ENCODE data around the gene RANBP3.
"Not testable (repeated sequence)": the region's sequence is repeated elsewhere in the genome, so short reads cannot be mapped to it uniquely, and the experiment has no call there.

Gene RANBP3

GRCh38 chr19:5963855-5964254 lies 14.1 kb downstream of the RANBP3 start:
- DNase-seq: no peak

DNA sequence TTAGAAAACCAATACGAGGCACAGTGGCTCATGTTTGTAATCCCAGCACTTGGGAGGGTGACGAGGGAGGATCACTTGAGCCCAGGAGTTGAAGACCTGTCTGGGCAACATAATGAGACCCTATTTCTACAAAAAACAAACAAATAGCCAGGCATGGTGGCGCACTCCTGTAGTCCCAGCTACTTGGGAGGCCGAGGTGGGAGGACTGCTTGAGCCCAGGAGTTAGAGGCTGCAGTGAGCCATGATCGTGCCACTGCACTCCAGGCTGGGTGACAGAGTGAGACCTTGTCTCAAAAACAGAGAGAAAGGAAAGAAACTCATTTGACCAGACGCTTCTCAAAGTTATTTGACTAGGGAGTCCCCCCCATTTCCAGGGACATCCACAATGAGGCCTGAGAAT lies 14.7 kb downstream of the RANBP3 start:
- DNase-seq: not testable (repeated sequence)

- peak; percentile 60 for DNase-seq
Observed at GRCh38 chr19:5961969-5962945, 15.7 kb downstream of the RANBP3 start.

- not testable (repeated sequence) for DNase-seq
Observed at GRCh38 chr19:5961641-5961968, 16.3 kb downstream of the RANBP3 start.

DNA sequence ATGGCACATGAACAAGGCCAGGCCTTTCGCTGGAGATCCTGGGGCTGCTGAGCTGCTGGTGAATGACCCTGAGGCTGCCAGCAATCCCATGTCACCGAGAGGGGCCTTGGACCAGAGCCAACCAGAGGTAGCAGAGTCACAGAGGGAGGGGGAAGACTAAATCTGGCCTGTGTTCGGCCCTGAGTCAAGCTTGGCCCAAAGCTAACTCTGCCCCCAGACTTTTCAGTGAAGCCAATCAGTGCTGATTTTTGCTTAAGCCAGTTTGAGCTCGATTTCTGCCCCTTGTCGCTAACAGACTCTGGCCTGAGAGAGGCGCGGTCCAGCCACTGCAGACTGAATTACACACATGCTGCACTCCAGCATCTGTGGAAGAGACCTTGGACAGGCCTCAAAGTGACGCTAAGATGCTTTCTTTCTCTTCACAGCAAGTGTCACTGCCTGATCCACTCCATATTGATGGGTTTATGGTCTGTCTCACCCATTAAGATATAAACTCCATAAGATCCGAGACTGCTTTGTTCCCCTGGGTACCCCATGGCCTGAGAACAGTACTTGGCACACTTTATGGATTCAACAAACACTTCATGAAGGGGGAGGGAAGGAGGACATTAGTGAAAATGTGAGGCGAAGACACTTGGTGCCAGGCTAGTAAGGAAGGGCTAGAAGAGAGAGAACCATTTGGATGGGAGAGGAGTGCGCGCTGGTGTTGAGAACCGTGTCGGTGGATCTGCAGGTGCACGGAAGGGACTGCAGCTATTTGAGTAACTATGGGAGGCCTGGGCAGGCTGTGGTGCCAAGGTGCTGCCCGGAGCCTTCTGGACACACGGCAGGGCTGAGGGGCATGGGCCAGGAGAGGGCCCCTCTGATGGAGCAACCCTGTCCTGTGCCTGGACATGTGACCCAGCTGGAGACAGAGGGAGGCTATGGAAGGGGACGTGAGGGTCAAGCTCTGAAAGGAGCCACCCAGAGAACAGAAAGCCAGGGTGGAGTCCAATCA lies 17.6 kb downstream of the RANBP3 start:
- DNase-seq: no peak

- no peak for DNase-seq
Observed at GRCh38 chr19:5959260-5960004, 18.5 kb downstream of the RANBP3 start.

- DNase-seq: no peak
Observed at GRCh38 chr19:5958851-5959122, 19.2 kb downstream of the RANBP3 start.

DNA sequence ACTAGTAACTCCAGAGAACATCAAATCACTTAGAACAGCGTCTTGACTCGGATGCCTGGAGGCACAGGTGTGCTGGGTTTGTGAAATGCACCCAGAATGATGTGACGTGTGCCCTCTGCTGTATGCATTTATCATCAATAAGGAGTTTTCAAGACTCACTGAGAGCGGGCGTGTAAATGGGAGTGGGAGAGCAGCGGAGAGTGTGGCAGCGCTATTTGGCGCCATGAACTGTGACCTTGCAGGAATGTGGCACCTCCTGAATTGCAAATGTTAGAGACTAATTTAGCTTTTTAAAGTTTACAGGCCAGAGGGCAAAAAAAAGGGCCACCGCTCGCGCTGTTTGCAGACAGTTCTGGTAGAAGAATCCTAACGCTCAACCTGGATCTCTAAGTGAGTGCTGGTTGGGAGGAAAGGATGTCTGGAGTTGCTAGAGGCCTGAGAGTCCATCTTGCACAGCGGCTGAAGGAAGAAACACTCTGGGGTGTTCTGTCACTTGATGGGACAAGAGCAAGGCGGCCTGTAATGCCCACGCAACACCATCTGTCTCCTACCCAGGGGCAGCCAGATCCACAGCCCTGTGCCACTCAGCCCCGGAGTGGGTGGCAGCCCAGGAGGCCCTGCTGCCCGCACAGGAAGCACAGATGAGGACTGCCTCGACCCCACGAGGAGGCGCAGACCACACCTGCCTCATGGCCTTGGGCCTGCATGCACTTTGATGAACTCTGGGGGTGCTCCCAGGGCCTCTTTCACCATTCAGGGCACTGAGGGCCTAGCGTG lies 19.7 kb downstream of the RANBP3 start:
- DNase-seq: no peak

- no peak for DNase-seq
Observed at GRCh38 chr19:5957170-5957569, 20.8 kb downstream of the RANBP3 start.

GRCh38 chr19:5956728-5957127 lies 21.2 kb downstream of the RANBP3 start:
- DNase-seq: no peak

DNA sequence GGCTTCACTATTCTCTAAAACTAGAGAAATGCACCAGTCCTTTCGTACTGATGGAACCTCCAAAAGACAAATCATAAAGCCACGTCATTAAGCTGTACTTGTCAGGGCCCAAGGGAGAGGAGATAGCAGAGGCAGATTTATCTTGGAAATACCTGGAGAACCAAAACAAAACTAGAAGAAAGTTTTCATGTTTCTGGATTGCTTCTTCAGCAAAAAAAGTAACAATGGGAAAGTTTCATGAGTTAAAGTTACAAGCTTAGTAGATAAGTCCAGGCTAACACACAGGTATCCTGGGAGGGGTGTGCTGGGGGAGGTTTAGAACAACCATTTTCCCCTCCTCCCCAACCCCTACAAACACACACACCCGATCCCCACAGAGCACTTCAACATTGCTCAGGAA lies 21.6 kb downstream of the RANBP3 start:
- no peak for DNase-seq

DNA sequence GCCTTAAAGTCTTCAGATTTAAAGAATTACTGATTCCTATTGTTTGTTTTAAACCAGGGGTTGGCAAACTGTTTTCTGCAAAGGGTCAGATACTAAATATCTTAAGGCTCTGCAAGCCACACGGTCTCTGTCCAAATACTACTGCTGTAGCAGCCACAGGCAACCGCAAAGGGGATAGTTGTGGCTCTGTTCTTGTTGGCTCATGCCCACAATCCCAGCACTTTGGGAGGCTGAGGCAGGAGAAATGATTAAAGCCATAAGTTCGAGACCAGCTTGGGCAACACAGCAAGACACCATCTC lies 22.4 kb downstream of the RANBP3 start:
- no peak for DNase-seq

- no peak for DNase-seq
Observed at GRCh38 chr19:5954293-5954692, 23.6 kb downstream of the RANBP3 start.

DNA sequence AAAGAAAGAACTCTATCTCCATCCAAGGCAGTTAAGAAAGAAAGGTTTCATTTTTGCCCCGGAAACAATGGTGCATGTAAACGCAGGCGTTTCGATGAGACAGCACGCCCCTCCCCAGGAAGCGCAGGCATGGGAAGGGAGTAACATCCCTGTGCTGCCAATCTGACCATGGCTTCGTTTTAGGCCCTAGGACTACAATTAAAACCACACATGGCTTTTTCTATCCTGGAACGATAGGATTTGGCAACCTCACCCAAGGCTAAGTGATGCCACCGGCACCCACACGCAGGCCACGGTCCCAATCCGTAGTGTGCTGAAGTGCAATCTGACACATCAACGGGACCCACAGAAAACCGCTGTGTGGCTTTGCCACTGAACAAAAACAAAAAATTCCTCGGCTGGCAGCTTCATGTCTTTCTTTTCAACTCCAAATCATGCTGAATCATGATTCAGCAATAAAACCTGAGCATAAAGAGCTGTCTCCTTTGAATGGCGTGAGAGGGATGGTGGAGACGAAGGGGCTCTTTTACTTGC lies 24.2 kb downstream of the RANBP3 start:
- peak; percentile 48 for DNase-seq

GRCh38 chr19:5953030-5953589 lies 24.8 kb downstream of the RANBP3 start:
- no peak for DNase-seq

- no peak for DNase-seq
Observed at GRCh38 chr19:5952193-5953029, 25.5 kb downstream of the RANBP3 start.

- no peak for DNase-seq
Observed at GRCh38 chr19:5951338-5951861, 26.5 kb downstream of the RANBP3 start.

- no peak for DNase-seq
Observed at GRCh38 chr19:5950741-5951140, 27.2 kb downstream of the RANBP3 start.

GRCh38 chr19:5949792-5950305 lies 28.1 kb downstream of the RANBP3 start:
- peak; percentile 40 for DNase-seq

Measured in activated naive CD4-positive, alpha-beta T cell treated with Interleukin-2 at 50 U/mL for 16 hours (primary cell).